Stimulated activated CD8-positive, alpha-beta memory T cell treated with anti-CD3 and anti-CD28 coated beads, Interleukin-15, amount 100 ng/mL, for 1 hour (primary cell): ENCODE data around the gene RERE.

Source experiments
- DNase-seq: peaks from one replicate; pipeline ENCODE4 v3.0.0-alpha.2; 2020; ENCODE audit warnings: low read depth

Gene RERE

GRCh38 chr1:8540971-8541370 lies 276.5 kb downstream of the RERE start:
- DNase-seq = no peak

GRCh38 chr1:8540261-8540941 lies 277.0 kb downstream of the RERE start:
- DNase-seq = no peak

- DNase-seq = no peak
Observed at GRCh38 chr1:8539683-8540082, 277.8 kb downstream of the RERE start.

GRCh38 chr1:8538502-8538901 lies 278.9 kb downstream of the RERE start:
- no peak for DNase-seq

- no peak for DNase-seq
Observed at GRCh38 chr1:8537991-8538390, 279.4 kb downstream of the RERE start.

GRCh38 chr1:8536515-8536914 lies 280.9 kb downstream of the RERE start:
- DNase-seq = no peak

- DNase-seq = no peak
Observed at GRCh38 chr1:8533907-8534306, 283.5 kb downstream of the RERE start.

GRCh38 chr1:8533124-8533523 lies 284.3 kb downstream of the RERE start:
- DNase-seq = no peak

GRCh38 chr1:8529901-8530300 lies 287.5 kb downstream of the RERE start:
- DNase-seq = no peak

GRCh38 chr1:8527941-8528340 lies 289.5 kb downstream of the RERE start:
- DNase-seq = no peak

- DNase-seq = peak; percentile 23
Observed at GRCh38 chr1:8525558-8526275, 291.7 kb downstream of the RERE start.

- DNase-seq = no peak
Observed at GRCh38 chr1:8525216-8525557, 292.3 kb downstream of the RERE start.

GRCh38 chr1:8524627-8525157 lies 292.7 kb downstream of the RERE start:
- no peak for DNase-seq

- DNase-seq = no peak
Observed at GRCh38 chr1:8523666-8524206, 293.7 kb downstream of the RERE start.

- no peak for DNase-seq
Observed at GRCh38 chr1:8520483-8520966, 296.9 kb downstream of the RERE start.

GRCh38 chr1:8519167-8519566 lies 298.3 kb downstream of the RERE start:
- DNase-seq = no peak

GRCh38 chr1:8518490-8518801 lies 299.0 kb downstream of the RERE start:
- DNase-seq = no peak

- no peak for DNase-seq
Observed at GRCh38 chr1:8517661-8518489, 299.6 kb downstream of the RERE start.

- no peak for DNase-seq
Observed at GRCh38 chr1:8516793-8517556, 300.5 kb downstream of the RERE start.

GRCh38 chr1:8516278-8516777 lies 301.1 kb downstream of the RERE start:
- DNase-seq = no peak

- DNase-seq = no peak
Observed at GRCh38 chr1:8512504-8512903, 304.9 kb downstream of the RERE start.
